HL-60 (cell line): ENCODE results near the gene CYP27B1.

Experiments
- DNase-seq, 2 experiments: peaks; one replicate each; pipeline ENCODE4 v3.0.0-alpha.2; 2010 to 2020; ENCODE audit warnings: low read depth in 1 of 2, low spot score in 1 of 2
- H3K27ac ChIP-seq: fragments of 250-450 bp; sonication (Bioruptor Pico); replicated peaks from 2 replicates; pipeline ENCODE4 v1.5.1; 2020; ENCODE audit warnings: mild to moderate bottlenecking, moderate library complexity
- H3K27me3 ChIP-seq: fragments of 250-450 bp; sonication (Bioruptor Pico); 2 replicates; pipeline ENCODE4 v1.5.1; 2021; ENCODE audit warnings: mild to moderate bottlenecking, moderate library complexity; ENCODE audit not compliant: insufficient read depth, poor library complexity, severe bottlenecking
- H3K4me3 ChIP-seq: replicated peaks from 2 replicates; pipeline ENCODE4 v1.5.1; 2011; ENCODE audit warnings: mild to moderate bottlenecking, control low read depth, low read length; ENCODE audit not compliant: insufficient read depth
- GABPA ChIP-seq: IDR thresholded peaks from 2 replicates; pipeline ENCODE4 v1.6.1; 2012; ENCODE audit warnings: low read depth
- POLR2AphosphoS5 ChIP-seq: IDR thresholded peaks from 2 replicates; pipeline ENCODE4 v1.6.1; 2012; ENCODE audit warnings: low read depth
- SPI1 ChIP-seq: IDR thresholded peaks from 2 replicates; pipeline ENCODE4 v1.6.1; 2012; ENCODE audit warnings: low read depth, mild to moderate bottlenecking, borderline replicate concordance
- TF ChIP-seq, protein P1 (sequence below): IDR thresholded peaks from 2 replicates; pipeline ENCODE4 v1.6.1; 2012; ENCODE audit warnings: low read depth; ENCODE audit not compliant: insufficient replicate concordance
- TF ChIP-seq, protein P2 (sequence below): IDR thresholded peaks from one replicate; pipeline ENCODE4 v1.5.1; 2011; ENCODE audit warnings: low read length, control low read depth, inconsistent platforms; ENCODE audit not compliant: insufficient read depth

The CYP27B1 gene

DNA sequence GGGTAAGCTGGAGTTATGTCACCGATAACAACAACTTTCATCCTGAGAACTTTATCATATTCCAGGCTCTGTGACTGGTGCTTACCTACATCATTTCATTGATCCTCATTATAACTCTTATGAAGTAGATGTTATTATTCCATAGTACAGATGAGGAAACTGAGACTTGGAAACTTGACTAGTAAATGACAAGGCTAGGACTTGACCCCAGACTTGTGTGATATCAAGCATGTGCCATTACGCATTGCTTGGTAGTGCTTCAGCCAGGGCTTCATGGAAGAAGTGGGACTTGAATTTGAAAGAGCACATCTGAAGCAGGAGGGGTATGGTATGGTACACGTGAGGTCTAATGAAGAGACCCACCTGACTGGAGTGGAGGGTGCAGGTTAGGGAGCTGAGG is 39.8 kb upstream of the CYP27B1 start:
- no peak for DNase-seq
- Histone ChIP-seq H3K27ac (no peak overlapping the region), H3K4me3 (no peak overlapping the region), H3K27me3 (no peaks in the 10 kb centered on the region)
- TF ChIP-seq GABPA = no peak
- no peak for TF ChIP-seq POLR2AphosphoS5
- TF ChIP-seq, protein P1, sequence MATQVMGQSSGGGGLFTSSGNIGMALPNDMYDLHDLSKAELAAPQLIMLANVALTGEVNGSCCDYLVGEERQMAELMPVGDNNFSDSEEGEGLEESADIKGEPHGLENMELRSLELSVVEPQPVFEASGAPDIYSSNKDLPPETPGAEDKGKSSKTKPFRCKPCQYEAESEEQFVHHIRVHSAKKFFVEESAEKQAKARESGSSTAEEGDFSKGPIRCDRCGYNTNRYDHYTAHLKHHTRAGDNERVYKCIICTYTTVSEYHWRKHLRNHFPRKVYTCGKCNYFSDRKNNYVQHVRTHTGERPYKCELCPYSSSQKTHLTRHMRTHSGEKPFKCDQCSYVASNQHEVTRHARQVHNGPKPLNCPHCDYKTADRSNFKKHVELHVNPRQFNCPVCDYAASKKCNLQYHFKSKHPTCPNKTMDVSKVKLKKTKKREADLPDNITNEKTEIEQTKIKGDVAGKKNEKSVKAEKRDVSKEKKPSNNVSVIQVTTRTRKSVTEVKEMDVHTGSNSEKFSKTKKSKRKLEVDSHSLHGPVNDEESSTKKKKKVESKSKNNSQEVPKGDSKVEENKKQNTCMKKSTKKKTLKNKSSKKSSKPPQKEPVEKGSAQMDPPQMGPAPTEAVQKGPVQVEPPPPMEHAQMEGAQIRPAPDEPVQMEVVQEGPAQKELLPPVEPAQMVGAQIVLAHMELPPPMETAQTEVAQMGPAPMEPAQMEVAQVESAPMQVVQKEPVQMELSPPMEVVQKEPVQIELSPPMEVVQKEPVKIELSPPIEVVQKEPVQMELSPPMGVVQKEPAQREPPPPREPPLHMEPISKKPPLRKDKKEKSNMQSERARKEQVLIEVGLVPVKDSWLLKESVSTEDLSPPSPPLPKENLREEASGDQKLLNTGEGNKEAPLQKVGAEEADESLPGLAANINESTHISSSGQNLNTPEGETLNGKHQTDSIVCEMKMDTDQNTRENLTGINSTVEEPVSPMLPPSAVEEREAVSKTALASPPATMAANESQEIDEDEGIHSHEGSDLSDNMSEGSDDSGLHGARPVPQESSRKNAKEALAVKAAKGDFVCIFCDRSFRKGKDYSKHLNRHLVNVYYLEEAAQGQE = no peak

DNA sequence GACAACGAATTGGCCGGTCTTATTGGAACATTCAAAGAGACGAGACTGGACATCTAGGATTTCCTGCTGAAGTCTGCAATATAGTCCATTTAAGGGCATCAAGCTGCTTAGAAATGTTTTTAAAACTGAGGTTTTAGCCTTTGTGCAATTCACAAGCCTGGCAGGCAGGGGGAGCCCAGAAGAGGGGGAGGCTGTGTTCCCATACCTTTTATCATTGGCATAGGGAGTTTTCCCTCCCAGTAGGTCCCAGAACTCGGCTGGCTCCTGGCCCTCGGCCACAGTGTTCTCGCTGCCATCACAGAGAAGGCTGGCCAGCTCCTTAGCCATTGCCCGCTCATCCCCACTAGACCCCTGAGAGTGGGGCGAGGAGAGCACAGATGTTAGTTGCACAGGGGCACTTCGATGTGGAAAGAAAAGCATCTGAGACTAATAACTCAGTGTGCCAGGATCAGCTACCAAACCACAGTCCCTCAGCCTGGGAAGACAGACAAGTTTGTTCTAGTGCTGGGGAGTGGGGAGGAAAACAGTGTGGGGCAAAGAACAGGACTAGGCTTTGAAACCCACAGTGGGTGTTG is 36.5 kb upstream of the CYP27B1 start:
- no peak overlapping the region for H3K4me3 ChIP-seq
- TF ChIP-seq, protein P2, sequence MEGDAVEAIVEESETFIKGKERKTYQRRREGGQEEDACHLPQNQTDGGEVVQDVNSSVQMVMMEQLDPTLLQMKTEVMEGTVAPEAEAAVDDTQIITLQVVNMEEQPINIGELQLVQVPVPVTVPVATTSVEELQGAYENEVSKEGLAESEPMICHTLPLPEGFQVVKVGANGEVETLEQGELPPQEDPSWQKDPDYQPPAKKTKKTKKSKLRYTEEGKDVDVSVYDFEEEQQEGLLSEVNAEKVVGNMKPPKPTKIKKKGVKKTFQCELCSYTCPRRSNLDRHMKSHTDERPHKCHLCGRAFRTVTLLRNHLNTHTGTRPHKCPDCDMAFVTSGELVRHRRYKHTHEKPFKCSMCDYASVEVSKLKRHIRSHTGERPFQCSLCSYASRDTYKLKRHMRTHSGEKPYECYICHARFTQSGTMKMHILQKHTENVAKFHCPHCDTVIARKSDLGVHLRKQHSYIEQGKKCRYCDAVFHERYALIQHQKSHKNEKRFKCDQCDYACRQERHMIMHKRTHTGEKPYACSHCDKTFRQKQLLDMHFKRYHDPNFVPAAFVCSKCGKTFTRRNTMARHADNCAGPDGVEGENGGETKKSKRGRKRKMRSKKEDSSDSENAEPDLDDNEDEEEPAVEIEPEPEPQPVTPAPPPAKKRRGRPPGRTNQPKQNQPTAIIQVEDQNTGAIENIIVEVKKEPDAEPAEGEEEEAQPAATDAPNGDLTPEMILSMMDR = peak; percentile 74
- no peak for TF ChIP-seq POLR2AphosphoS5
- TF ChIP-seq SPI1 = no peak
- no peak for TF ChIP-seq GABPA
- TF ChIP-seq, protein P1 = no peak
- H3K27me3 ChIP-seq = no peaks in the 10 kb centered on the region
- DNase-seq = peak in 1 of 2 experiments; percentile 18
- no peak overlapping the region for H3K27ac ChIP-seq

DNA sequence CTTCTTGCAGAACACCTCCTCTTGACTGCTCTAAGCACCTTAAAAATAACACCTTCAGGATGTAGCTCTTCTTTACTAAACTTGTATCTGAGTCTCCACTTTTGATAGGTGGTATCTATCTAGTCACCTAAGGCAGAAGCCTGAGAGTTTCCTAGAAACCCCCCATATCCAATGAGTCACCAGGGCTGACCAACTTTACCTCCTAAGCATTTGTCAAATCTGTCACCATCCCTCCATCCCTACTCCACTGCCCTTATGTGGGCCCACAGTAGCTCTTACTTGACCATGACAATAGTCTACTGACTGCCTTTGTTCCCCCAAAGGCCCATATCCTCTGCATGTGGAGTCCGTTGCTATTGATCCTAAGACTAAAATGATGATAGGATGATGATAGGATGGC is 35.7 kb upstream of the CYP27B1 start:
- TF ChIP-seq, protein P2 = no peak
- TF ChIP-seq SPI1 = no peak
- no peak for TF ChIP-seq GABPA
- no peak for TF ChIP-seq POLR2AphosphoS5
- TF ChIP-seq, protein P1 = no peak
- no peaks in the 10 kb centered on the region for H3K27me3 ChIP-seq
- H3K27ac ChIP-seq = no peak overlapping the region
- H3K4me3 ChIP-seq = no peak overlapping the region
- no peak for DNase-seq
